SK-MEL-5 (cell line): Measurements from ENCODE around the gene SCO2. TPM values are rescaled to one million over a fixed set of nuclear protein-coding genes. Genes with fewer than 3 reads are reported as not detected.

Source experiments
- DNase-seq: peaks from one replicate; pipeline ENCODE4 v3.0.0-alpha.2; 2016; ENCODE audit warnings: low read depth, low spot score
- in situ Hi-C: cut with HindIII; loops from 2 replicates; pipeline ENCODE4 v1.10.0; 2016; ENCODE audit warnings: low sequenced_read_pairs, high pct_unique_total_duplicates, low pct_unique_long_range_greater_than_20kb
- polyA plus RNA-seq, 2 experiments: library from polyadenylated mRNA; depleted of rRNA; stranded (reverse); fragments of >200 nt; gene quantifications; 2 replicates each; pipeline ENCODE4 v1.2.3, GENCODE V29; 2015
- total RNA-seq: library from RNA; depleted of rRNA; stranded (reverse); fragments of >200 nt; shearing (Covaris generic); gene quantifications from 2 replicates; pipeline ENCODE4 v1.2.3, GENCODE V29; 2014; rRNA removed

The SCO2 gene
- 2.7 and 7.2 TPM in 2 replicates for total RNA-seq
- 1.7 and 6.9 TPM in 2 replicates for polyA plus RNA-seq (2015; cell fraction: cytosol; rRNA removed)
- not detected in 2 replicates for polyA plus RNA-seq (2015; cell fraction: nucleus; rRNA removed)

DNA sequence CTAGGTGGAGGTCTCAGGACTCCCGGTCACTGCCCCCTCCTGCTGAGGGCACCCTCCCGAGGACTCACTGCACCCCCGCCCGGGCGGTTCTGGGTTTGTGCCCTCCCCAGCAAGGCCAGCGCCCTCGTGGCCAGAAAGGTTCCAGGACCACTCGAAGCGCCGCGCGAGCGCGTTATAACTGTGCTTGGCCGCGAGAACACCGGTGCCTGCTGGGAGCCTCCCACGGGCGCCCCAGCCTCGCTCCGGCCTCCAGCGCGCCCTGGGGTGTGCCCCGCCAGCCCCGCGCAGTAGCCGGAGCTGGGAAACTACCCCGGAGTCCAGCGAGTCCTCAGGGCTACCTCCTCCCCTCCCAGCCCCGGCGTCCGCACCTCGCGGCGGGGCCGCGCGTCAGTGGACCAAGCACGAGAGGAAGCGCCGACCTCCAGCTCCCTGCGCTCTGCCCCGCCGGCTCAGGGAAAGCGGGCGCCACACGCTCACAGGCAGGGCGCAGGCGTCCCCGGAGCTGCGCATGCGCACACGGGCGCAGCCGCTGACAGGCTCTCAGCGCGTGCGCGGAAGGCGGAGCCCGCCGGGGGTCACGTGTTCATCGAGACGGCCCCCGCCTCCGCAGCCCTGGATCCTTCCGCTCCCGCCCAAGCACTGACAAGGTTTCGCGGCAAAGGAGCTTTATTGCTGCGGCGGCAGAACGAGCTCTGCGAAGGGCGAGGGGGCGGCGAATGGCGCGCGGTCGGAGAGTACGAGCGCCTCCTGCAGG is at the start of gene SCO2:
SCO2 (minus strand) TSS at position 495 of the 754 bp plus-strand sequence. CDS start 1,187 bp downstream, outside the sequence.
- in situ Hi-C loops, result no loop called here
- DNase-seq, result peak; percentile 96

GRCh38 chr22:50574383-50574755 is 49.0 kb upstream of the SCO2 start:
- no peak for DNase-seq
- in situ Hi-C loops, result no loop called here

- no peak for DNase-seq
- in situ Hi-C loops, result no loop called here
Observed at GRCh38 chr22:50573491-50574382, 48.3 kb upstream of the SCO2 start.

DNA sequence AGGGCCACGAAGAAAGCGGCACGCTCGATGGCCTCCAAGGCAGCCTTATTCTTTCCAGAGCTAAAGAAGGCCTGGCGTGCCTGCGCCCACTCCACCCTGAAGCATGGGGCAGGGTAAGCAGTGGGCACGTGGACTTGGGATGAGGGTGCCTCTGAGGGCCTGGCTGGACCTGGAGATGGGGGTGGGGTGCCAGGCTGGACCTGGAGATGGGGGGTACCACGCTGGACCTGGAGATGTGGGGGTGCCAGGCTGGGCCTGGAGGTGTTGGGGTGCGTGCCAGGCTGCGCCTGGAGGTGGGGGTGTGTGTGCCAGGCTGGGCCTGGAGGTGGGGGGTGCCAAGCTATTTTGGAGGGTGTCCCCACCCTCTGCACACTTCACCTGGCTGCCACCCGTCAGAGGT is 47.6 kb upstream of the SCO2 start:
- in situ Hi-C loops, result no loop called here
- no peak for DNase-seq

DNA sequence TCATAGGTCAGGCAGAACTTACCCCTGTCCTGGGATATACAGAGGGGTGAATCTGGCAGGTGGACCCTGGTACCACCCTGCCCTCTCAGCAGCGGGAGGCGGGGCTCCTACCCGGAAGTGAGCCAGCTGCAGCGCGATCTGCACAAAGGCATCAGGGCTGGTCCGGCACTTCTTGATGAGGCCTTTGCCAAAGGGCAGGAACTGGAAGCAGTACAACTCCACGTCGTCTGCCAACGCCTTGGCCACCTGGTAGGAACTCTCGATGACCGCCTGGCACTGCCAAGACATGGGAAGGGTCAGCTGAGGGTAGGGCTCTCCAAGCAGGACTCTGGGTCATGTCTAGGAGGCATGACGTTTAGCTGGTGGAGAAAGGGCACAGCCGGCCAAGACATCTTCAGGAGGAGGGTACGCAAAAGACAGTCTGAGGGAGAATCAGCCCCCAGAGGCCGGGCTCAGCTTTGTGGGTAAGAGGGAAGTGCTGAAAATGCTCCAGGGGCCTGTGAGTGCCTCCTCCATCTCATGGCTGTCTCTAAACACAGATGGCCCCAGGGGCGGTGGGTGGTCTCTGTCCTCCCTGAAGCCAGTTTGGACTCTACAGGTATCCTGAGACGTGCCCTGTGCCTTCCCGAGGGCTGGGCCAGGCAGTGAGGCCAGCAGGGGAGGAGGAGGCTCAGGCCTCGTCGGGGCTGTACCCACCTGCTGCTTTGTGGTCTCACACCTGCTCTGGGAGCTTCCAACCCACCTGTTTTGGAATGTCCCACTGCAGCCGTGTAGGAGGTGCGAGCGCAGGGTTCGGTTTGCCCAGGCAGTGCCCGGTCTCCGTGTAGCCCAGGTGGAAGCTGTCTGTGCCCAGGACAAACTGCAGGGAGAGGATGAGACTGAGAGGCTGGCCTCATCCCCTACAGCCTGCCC is 46.1 kb upstream of the SCO2 start:
- in situ Hi-C loops, result no loop called here
- no peak for DNase-seq

GRCh38 chr22:50570861-50571260 is 45.5 kb upstream of the SCO2 start:
- DNase-seq, result no peak
- in situ Hi-C loops, result no loop called here

GRCh38 chr22:50569896-50570535 is 44.6 kb upstream of the SCO2 start:
- in situ Hi-C loops, result no loop called here
- DNase-seq, result no peak

DNA sequence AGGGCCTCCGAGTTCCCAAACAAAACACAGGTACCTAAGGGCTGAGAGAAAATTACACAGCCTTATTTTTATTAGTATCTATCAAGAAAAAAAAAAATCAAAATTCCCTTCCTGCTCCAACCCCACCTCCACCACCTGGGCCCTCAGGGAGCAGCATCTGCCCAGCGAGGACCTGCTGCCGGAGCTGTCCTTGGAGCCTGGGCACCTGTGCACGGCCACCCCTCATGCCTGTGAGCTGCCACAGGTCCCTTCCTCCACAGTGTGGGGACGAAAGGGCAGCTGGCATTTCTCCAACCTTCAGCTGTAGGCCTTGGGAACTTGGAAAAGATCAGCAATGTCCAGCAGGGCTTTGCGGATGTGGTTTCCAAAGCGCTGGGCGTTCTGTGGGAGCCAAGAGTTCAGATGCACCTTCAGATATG is 43.7 kb upstream of the SCO2 start:
- no peak for DNase-seq
- in situ Hi-C loops, result no loop called here

GRCh38 chr22:50568626-50569025 is 43.2 kb upstream of the SCO2 start:
- in situ Hi-C loops, result no loop called here
- no peak for DNase-seq

GRCh38 chr22:50567721-50568252 is 42.4 kb upstream of the SCO2 start:
- in situ Hi-C loops, result no loop called here
- DNase-seq, result no peak

DNA sequence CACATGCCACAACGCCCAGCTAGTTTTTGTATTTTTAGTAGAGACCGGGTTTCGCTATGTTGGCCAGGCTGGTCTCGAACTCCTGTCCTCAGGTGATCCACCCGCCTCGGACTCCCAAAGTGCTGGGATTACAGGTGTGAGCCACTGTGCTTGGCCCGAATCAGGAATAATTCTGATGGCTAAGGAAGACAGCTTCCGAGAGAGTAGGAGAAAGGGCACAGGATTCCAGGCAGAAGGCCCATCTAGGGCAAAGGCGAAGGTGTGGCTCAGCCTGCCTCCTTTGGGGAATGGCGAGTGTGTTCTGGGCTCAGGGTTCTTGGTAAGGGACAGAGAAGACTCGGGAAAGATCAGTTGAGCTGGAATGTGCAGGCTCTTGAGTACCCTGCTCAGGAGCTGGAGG is 38.9 kb upstream of the SCO2 start:
- in situ Hi-C loops, result no loop called here
- no peak for DNase-seq

GRCh38 chr22:50563413-50564160 is 38.2 kb upstream of the SCO2 start:
- no peak for DNase-seq
- in situ Hi-C loops, result no loop called here

GRCh38 chr22:50562523-50563412 is 37.4 kb upstream of the SCO2 start, which contains the start of gene SYCE3:
Gene SYCE3 (minus strand): TSS chr22:50562919. CDS start chr22:50556405, 6,514 bp downstream.
- peak; percentile 97 for DNase-seq
- in situ Hi-C loops, result no loop called here

GRCh38 chr22:50561401-50562358 is 36.3 kb upstream of the SCO2 start:
- in situ Hi-C loops, result no loop called here
- DNase-seq, result no peak
